GM18861 (cell line): ENCODE data around the gene FGF3.

Experiments
- ATAC-seq: cut with Tn5 transposase; IDR thresholded peaks from one replicate; pipeline ENCODE4 v1.9.1; 2021; ENCODE audit not compliant: unreplicated experiment

FGF3 gene

DNA sequence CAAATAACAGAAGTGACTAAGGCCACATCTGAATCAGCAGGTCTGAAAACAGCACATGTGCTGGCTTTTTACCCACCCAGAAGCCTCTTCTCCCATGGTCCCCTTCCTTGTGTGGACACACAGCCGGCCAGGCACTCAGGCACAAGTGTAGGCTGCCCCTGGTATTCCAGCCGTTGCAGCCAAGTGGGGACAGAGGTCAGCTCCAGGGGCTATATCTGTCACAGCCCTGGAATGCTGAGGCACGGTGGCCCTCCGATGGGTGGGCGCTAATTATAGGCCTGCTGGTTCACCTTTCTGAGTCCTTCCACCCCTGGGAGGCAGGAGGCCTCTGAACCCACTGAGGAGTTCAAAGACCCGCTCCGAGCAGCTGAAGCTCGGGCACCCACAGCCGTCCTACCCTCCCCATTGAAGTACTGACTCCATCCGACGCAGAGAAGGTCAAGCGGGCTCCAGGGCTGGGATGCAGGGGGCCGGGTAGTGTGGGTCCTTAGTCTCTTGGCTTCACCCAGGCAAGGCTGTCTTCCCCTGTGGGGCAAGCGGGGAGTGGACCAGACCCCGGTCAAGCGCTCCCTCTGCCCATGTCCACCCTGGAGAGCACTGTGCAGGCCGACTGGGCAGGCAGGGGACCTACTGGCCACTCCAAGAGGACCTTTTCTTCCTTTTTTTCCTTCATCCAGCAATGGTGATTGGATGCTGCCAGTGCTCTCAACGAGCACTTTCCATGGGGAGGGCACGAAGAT lies 14.3 kb downstream of the FGF3 start:
- ATAC-seq = no peak

DNA sequence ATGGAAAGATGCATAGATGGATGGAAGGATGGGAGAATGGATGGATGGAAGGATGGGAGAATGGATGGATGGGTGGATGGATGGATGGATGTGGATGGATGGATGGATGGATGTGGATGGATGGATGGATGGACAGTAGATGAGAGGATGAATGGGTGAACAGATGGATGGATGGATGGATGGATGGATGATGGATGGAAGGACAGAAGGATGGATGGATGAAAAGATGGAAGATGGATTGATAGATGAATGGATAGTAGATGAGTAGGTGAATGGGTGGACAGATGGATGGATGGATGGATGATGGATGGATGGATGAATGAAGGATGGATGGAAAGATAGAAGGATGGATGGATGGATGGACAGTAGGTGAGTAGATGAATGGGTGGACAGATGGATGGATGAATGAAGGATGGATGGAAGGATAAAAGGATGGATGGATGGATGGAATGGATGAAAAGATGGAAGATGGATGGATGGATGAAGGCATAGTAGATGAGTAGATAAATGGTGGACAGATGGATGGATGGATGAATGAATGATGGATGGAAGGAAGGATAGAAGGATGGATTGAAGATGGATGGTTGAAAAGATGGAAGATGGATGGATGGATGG lies 15.5 kb downstream of the FGF3 start:
- ATAC-seq = no peak

DNA sequence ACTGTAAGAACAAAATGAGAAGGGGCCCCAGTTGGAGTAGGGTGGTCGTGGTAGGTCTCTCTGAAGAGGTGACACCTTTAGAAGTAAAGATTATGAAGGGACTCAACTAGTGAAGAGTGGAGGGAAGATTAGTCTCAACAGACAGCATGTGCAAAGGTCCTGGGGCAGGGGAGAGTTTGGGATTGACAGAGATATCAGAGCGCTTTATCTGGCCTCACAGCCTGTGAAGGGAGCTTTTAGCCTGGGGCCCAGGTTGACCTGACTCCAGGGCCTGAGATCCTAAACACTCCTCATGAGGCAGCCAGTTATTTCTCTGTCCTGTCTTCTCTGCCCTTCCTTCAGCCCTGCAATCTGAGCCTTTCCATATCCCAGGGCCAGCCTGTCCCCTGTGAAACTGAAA lies 16.2 kb downstream of the FGF3 start:
- no peak for ATAC-seq

DNA sequence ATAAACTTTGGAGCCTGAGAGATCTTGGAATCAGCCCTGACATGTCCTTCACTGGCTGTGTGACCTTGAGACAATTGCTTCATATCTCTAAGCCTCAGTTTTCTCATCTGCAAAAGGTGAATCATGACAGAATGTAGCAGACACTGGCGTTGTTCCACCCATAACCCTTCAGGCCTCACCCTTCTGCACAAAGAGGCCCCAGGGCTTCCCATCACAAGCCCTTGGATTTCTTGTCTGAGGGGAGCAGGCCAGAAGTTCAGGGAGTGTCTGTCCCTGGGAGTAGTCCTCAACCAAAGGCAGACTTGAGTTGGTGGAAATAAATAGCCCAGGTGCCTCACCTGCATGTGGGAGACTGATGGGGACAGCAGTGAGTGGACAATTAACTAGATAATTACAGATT lies 16.6 kb downstream of the FGF3 start:
- no peak for ATAC-seq

DNA sequence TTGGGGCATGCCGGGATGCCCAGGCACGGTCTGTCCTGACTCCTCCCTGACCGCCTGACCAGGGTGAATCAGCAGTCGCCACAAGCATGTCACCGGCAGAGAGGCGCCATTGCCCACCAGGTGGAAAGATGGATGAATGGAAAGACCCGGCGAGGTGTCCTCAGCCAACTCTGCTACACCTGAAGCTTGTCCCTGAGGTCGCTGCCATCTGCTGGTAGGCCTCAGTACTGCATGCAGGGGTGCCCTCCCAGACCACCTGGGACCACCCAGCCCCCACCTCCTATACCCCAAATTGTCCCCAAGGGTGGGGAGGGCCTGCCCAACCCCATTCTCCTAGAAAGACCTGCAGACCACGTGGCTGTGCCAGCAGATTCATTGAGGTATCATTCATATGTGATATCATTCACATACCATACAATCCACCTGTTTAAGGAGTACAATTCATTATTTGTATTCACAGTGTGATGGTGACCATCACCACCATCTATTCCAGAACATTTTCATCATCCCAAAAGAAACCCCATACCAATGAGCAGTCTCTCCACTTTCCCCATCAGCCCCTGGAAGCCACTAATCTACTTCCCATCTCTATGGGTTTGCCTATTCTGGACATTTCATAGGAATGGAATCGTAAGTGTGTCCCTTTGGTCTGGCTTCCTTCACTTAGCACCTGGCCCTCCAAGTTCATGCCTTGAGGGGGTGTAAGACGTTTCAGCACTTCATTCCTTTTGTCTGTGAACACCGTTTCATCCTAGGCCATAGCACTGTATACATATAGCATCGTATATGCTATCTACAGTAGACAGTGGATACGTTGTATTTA lies 17.5 kb downstream of the FGF3 start:
- ATAC-seq = no peak

DNA sequence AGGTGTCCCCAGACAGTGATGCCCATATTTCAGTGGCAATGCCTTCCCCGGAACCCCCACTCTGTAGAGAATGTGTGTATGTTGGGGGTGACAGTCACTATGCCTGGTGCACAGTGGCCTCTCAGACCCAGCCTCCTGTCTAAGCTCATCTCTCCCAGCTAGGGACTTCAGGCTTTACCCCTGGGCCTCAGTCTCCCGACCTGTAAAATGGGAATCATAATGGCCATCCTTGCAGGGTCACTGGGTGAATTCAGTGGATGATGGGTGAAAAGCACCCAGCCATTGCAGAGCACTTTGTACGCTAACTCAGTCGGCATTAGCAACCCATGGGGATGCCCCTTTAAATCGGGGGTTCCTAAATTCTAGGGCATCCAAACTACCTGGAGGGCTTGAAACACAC lies 18.9 kb downstream of the FGF3 start:
- no peak for ATAC-seq

DNA sequence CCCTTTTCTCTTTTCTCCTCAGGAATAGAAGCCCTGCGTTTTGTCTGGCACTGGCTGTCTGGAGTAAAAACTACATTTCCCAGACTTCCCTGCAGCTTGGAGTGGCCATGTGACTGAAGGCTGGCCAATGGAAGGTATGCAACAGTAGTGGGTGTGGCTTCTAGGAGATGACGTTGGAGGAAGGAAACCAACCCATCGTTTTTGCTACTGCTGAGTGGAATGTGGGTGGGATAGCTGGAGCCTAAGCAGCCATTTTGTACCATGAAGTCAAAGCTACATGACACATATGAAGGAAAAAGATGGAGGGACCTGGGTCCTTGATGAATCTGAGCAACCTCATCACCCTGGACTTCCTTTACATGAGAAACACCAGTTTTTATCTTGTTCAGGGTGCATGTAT lies 19.6 kb downstream of the FGF3 start:
- ATAC-seq = no peak

DNA sequence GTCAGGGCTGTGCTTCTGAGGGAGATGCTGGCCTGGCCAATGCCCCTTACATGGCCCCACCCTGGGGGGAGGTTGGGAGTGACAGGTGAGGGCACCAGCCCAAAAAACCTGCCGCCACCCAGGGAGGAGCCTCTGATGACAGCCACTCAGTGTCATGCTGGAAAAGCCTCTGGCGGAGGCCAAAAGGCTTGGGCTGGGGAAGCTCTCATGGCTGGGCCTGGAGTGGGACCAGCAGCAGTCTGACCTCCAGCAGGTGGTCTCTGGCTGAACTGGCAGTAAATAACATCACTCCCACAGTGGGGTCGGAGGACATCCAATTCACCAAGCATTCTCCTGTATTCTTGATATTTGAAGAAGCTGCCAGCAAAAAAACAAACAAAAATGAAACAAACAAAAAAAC lies 20.1 kb downstream of the FGF3 start:
- no peak for ATAC-seq

DNA sequence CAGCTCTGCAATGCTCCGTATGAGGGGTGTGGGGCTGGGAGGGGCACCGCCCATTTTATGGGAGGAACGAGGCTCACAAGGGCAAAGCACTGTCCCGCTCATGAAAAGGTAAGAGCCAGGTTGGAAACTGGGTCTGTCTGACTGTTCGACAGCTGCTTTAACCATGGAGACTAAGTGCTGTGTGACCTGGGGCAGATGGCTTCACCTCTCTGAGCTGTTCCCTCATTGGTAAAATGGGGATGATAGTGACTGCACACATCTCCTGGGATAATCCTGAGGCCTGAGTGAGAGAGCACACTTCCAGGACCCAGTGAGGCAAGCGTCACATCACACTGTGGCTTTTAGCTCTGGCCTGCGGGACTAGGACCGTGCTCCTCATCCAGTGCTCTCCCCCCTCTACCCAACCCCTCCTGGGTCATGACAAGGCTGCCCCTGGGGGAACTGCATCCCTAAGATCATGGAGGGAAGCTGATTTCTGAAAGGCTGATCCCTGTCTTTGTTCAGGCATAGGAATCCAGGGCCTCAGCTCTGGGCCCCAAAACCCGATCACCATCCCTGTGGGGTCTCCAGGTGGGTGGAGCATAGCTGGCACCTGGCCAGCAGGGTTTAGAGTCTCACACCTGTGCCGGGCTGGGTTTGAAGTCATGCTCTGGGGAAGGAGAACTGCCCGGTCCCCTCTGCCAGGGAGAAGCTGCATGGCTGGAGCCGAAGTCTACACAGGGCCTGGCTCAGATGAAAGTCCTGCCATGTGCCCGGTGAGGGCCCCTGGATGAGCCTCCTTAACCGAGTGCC lies 21.3 kb downstream of the FGF3 start:
- no peak for ATAC-seq

DNA sequence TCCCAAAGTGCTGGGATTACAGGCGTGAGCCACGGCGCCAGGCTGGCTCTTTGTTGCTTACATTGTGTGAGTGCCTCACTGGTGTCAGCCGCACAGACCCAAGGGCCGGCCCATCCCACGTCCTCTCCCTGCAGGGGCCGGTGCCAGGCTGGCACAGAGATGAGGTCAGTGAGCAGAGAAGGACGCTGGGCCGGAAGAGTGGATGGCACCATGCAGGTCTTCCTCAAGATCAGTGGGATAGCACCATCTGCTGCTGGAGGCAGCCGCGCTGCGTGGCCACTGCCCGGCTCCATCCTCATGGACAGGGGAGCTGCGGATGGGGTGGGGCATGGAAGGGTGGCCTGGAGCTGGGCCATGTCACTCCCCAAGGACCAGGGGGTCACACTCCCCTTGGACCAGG lies 22.1 kb downstream of the FGF3 start:
- no peak for ATAC-seq

DNA sequence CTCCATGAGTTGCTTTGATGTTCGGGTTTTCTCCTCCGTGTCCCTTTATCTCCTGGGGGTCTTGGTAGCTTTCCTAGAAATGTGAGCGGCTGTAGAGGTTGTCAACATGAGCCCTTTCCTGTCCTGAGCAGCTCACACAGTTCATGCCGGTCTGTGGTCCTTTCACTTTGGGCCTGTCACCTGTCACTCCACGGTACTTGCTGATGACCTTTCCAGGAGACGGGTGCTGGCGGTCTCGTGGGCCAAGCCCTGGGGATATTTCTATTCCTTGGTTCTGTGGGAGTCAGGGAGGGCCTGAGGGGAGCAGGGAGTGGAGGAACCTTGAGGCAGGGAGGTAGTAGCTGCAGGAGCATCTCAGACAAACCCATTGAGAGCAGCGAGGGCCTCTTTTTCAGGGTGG lies 23.2 kb downstream of the FGF3 start:
- ATAC-seq = no peak

DNA sequence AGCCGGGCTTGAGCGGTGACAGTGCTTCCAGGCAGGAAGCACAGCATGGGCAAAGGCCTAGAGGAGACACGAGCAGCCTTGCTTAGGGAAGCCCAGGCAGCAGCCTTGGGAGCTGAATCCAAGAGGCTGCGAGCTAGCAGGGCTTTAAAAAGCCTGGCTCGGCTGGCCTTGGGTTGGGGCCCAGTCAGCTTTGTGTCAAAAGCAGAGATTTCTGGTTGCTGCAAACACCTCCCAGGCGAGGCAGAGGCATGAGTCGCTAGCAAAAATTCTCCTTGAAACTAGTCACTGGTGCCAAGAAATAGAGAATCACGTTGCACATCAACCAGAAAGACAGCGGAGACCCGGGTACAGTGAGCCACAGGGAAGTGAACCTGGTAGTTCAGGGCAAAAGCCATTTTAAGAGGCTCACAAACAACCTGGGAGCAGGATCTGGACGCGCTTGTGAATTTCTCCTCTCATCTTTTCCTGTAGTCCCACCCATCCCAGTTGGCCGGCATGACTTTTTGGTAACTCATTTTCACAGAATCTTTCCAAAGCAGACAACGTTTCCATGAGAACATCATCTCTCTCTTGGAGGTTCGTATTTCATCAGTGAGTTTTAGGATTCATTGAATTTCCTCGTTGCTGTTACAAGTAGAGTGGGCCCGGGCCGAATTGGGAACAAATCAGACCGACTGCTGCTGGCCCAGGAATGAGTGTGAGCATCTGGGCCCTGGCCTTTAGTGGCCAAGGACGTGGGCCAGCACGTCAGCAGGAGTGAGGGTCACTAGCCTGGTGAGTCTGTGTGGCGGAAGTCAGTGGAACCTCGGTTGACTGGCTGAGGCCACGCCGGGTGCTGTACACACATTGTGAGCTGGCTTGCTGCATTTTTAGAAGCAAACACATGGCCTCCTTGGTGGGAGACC lies 27.7 kb downstream of the FGF3 start:
- ATAC-seq = no peak

DNA sequence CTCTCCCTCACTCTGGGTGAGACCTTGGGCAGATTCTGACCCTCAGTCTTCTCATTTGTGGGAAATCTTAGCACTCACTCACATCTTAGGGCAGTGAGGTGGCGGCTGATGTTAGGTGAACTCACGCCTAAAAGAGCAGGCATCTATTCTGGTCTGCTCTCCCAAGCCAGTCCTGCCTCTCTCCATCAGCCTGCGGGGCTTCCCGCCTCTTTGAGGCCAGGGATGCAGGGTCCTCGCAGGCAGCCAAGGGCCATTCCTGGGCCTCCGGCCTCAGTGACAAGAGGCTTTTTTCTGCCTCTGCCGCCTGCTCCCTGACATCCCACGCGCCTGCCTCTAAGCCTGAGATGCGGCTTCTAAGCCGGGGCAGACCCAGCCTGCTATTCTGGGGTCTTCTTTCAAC lies 30.3 kb downstream of the FGF3 start:
- no peak for ATAC-seq

DNA sequence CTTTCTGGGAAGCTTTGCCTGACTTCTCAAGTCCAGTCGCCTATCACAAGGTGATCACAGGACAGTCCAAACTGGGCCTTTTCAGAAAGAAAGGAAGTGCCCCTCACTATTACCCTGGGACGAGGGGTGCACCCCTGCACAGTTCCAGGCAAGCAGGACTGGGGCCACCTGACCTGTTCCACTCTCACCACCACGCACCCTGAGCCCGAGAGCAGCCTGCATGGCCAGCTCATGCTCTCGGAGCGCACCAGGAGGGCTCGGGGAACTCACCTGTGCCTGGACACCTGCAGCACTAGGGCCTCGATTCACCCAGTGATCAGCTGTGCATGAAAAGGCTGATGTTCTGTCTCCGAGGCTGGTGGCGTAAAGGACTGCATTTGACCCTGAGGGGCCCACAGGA lies 31.3 kb downstream of the FGF3 start:
- no peak for ATAC-seq

DNA sequence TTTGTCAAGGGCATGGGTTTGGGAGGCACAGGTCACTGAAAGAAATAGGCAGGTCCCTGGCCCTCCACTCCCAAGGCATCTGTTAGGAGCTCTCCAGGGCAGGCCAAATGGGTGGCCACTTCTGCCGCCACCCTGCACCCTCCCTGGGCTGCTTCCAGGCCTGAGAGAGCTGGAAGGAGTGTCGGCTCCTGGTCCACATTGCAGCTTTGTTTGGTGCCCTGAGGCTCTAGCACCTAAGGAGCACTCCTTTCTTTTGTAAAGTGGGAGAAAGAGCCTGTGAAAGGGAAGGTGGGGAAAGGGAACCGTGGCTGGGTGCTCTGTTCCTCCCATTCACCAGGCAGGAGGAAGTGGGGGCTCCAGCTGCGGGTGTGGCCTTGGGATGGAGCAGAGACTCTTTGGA lies 31.8 kb downstream of the FGF3 start:
- ATAC-seq = no peak

DNA sequence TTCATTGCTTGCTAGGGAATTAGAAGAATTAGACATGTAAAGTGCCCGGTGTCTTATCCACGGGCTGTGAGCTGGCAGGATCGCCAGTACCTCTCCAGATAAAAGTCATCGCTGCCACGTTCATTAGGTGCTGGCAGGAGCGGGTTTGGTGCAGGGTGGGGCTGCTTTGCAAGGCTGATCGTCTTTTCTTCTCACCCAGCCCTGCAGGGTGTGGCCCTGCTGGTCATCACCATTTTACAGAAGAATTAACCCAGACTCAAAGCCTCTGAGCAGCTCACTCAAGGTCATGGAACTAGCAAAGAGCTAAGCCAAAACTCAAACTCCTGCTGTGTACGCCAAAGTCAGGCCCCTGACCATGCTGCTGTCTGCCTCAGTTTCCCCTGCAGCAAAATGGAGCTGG lies 38.0 kb downstream of the FGF3 start:
- ATAC-seq = no peak

DNA sequence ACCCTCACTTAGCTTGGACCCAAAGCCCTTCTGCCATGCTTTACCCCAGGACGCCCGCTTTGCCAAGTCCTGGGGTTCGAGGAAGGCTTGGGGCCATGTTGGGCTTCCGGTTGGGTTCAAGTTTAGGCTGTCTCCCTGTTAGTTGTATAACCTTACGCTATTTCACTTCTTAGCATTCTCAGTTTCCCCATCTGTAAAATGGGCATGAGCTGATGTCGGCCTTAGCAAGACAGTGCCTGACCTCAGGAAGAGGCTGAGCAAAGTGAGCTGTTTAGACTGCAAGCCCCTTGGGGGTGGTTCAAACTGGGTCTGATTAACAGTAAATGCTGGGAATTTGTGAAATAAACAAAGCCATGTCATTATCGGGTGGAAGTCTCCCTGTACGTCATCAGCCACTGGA lies 40.8 kb downstream of the FGF3 start:
- no peak for ATAC-seq

DNA sequence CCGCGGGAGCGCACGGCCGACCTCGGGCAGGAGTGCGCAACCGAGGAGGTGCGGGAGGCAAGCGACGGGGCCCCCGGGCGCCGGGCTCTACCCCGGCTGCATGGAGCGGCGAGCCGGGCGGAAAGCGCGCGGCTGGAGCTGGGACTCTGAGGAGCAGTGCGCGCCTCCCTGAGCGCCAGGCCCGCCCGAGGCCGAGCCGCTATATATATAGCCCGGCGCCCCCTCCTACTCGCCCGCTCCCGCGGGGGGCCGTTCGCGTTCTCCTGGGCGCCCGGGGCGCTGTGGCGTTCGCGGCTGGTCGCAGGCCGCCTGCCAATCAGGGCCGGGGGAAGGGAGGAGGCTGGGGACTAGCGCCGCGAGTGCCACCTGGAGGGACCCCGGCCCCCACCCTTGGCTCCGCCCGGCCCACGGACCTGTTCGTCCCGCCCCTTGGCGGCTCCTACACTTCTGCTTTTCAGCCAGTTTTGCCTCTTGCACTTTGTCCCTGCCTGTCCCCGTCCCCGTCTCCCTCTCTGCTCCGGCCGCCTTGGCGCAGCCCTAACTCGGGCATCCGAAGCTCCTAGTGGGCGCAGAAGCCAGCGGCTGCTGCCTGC lies 44.0 kb downstream of the FGF3 start, which contains the start of gene FGF4:
FGF4 (minus strand) TSS at position 179 of the 593 bp plus-strand sequence. CDS start 257 bp downstream, outside the sequence.
- ATAC-seq = no peak

DNA sequence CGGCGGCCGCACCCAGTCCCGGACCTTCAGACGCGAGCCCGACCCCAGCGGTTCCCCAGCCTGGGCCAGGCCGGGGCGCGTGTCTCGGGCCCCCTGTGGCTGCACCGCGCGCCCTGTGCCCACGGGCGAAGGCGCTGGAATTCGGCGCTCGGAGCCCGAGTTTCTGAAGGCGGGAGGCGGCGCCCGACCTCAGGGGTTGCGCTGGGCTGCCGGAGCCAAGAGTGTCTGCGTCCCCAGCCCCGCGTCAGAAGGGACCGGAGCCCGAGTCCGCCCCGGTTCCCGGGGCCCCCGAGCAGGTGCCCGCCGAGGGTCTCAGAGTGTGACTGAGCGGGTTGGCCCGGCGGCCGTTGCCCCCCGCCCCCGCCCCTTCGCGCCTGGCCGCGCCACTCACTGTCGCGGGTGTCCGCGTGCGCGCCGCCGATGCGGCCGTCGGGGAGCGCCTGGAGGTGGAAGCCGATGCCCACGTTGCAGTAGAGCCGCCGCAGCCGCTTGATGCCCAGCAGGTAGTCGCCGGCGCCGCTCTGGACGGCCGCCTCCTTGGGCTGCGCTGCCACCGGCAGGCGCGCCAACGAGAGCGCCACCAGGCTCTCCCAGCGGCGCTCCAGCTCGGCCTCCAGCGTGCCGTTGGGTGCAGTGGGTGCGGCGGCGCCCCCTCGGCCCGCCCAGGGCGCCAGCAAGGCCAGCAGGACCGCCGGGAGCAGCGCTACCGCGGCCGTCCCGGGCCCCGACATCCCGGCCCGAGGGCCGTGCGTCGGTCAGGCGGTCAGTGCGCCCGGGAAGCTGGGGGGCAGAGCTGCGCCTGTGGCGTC lies 44.7 kb downstream of the FGF3 start:
- no peak for ATAC-seq
